Nucleus accumbens (tissue), 56 donors: ENCODE data around the gene NEUROD2.
"Not testable (repeated sequence)": the region's sequence is repeated elsewhere in the genome, so short reads cannot be mapped to it uniquely, and the experiment has no call there.

Source experiments
- DNase-seq, 56 donors: peaks; one replicate each; lab custom pipeline; 2025; lab: John Stamatoyannopoulos, UW

The NEUROD2 gene

GRCh38 chr17:39591958-39592954 lies 15.5 kb downstream of the NEUROD2 start:
- no peak for DNase-seq

DNA sequence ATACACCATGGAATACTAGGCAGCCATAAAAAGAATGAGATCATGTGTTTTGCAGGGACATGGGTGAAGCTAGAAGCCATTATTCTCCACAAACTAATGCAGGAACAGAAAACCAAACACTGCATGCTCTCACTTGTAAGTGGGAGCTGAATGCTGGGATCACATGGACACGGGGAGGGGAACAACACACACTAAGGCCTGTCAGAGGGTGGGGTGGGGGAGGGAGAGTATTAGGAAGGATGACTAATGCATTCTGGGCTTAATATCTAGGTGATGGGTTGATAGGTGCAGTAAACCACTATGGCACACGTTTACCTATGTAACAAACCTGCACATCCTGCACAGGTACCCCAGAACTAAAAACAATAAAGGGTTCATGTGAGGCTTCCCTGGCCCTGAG lies 17.5 kb downstream of the NEUROD2 start:
- not testable (repeated sequence) for DNase-seq

GRCh38 chr17:39582658-39583057 lies 25.1 kb downstream of the NEUROD2 start:
- no peak for DNase-seq

DNA sequence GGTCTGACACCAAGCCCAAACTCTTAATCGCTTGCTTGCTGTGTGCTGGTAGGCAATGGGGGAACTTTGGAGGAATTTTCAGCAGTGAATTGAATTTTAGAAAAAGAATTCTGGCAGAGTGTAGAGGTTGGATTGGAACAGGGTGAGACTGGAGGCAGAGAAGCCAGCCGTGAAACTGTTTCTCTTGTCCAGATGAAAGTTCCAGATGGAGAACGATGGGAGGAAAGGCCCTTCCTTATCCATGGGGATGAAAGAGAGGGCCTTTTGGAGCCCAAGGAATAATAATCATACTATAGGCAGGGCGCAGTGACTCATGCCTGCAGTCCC lies 26.0 kb downstream of the NEUROD2 start:
- no peak for DNase-seq

GRCh38 chr17:39581071-39581758 lies 26.5 kb downstream of the NEUROD2 start:
- DNase-seq = no peak

DNA sequence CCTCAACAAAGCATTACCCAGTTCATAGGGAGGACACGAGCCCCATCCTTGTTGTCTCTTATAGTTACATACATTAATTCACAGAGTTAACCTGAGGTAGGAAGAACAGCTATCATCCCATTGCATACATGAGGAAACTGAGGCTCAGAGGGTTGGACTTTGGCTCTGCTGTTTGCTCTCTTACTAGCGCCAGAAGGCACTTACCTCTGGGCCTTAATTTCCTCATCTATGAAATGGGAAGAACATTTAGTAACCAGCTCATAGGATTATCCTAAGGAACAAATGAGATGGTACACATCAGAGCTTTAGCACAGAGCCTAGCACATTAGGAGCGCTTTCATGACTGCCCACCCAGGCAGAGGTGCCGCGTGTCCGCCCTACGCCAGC lies 27.6 kb downstream of the NEUROD2 start:
- no peak for DNase-seq

- no peak for DNase-seq
These were observed 28.2 kb downstream of the NEUROD2 start for GRCh38 chr17:39579318-39580081.

DNA sequence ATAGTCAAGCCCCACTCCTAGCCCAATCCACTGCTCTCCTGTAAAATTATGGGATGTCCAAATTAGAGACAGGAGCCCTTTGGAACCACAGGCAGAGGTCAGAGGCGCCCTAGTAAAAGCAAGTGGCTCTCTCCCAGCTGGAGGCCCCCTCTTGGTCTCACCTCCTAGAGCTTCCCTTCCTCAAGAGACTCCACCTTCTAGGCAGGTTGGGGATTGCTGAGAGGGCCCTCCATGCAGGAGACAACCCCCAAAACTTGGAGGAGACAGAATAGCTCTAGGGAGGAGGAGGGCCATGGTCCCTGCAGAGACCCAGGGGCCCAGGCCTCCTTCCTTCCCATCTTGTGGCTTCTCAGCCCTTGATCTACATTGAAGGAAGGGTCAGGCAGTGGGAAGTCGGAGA lies 29.4 kb downstream of the NEUROD2 start:
- no peak for DNase-seq

GRCh38 chr17:39576187-39576586 lies 31.5 kb downstream of the NEUROD2 start:
- DNase-seq = peak in 15 of 56 donors; percentile 3 to 51 (median 19)

DNA sequence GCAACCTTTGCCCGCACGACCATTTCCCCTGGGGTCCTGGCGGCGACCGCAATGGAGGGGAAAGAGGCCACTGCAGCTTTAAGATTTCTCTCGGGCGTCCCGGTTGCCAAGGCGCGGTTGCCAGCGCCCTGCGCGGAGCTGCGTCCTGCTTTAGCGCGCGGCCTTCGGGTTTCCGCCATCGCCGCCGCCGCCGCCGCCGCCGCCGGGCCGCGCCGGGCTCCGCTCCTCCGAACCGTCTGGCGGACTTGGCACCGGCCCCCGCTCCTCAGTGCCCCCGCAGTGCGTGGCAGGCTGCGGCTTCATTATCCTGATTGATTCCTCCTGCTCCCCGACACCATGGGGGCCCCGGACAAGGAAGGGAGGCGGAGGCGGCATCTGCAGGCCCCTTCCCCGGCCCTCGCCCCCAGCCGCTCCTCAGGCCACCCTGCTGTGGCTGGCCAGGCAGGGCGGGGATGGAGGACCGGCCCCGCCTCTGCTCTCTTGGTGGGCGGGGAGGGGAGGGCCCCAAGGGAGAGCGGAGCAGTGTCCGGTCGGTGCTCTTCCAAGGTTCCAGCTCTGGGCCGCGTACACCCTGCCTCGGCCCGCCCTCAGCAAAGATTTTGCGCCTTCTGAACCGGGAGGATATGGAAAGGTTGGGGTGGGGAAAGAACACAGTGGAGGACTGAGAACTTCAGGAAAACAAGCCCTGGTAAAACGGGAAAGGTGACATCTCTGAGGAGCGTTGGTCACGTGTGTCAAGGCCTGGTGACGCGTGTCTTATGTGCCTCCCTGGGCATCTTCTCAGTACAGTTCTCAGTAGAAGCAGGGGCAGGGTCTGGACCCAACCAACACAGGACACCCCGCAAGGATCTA lies 34.0 kb downstream of the NEUROD2 start:
- peak in 37 of 56 donors; percentile 8 to 74 (median 48) for DNase-seq

DNA sequence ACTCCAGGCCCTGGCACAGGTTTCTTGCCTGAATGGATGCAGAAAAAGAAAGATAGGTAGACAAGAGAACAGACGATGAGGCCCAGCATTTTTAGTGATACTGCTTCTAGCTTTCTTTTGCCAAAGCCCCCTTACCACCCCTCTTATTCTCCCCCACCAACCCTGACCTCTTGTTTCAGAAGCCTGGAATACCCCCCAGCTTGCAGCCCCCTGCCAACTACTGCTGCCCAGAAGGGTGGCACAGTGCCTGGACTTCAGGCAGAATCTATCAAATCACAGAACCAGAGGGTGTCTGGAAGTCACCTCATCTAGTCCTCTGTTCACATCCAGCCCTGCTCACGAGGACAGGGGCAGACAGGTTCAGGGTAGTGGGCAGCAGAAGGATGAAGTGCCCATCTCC lies 35.6 kb downstream of the NEUROD2 start:
- peak in 1 of 56 donors; percentile 4 for DNase-seq

GRCh38 chr17:39569126-39569525 lies 38.6 kb downstream of the NEUROD2 start:
- no peak for DNase-seq

DNA sequence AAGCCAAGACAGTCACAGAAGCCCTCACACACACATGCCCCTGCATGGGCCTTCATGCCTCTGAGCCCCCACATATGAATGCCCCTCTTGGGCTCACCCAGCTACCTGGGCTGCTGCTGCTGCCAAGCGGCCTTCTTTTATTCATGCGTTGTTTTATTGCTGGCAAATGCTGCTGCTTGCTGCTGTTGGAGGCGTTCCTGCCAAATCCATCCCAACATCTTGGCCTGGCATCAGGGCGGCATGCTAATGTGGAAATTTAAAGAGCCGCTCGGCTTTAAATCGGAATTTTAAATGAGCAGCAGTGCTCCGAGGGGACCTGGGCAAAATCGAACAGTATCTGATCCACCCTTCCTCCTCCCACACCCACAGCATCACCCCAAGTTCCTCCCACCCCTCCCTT lies 39.0 kb downstream of the NEUROD2 start:
- peak in 7 of 56 donors; percentile 6 to 30 (median 19) for DNase-seq

- DNase-seq = no peak
These were observed 41.4 kb downstream of the NEUROD2 start for GRCh38 chr17:39566094-39566850.

- peak in 16 of 56 donors; percentile 6 to 36 (median 16) for DNase-seq
These were observed 43.4 kb downstream of the NEUROD2 start for GRCh38 chr17:39564211-39564848.

DNA sequence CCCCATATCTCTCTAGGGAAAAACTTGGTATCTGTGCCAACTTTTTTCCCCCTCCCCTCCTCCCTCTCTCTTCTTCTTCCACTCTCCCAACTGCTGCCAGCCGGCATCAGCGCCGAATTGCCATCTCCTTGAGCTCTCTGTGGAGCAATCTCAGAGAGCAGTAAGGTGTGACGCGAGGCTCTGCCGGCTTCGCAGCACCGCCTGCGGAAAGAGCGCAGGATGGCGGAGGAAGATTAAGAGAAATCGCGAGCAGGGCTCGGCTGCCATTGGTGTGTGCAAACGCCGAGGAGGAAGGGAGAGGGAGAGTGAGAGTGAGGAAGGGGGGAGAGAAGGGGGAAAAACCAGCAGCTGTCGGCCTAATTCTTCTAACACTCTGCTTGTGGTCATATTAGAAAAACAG lies 44.2 kb downstream of the NEUROD2 start:
- DNase-seq = peak in 34 of 56 donors; percentile 13 to 81 (median 37)

DNA sequence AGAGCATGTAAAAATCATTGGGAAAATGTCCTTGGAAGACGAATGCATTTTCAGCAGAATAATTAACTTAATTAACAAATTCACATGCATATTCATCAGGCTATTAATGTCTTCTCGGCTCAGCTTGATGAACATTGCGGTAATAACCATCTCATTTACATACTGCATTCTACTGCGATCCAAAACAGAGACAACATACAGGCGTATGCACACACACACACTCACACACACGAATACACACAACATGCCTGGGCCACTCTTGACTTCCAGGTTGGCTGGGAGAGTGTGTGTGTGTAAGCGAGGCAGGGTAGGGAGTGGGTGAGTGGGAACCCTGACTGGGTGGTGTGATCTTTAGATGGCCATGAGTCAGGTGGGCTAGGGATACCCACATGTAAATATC lies 44.7 kb downstream of the NEUROD2 start:
- peak in 1 of 56 donors; percentile 22 for DNase-seq

DNA sequence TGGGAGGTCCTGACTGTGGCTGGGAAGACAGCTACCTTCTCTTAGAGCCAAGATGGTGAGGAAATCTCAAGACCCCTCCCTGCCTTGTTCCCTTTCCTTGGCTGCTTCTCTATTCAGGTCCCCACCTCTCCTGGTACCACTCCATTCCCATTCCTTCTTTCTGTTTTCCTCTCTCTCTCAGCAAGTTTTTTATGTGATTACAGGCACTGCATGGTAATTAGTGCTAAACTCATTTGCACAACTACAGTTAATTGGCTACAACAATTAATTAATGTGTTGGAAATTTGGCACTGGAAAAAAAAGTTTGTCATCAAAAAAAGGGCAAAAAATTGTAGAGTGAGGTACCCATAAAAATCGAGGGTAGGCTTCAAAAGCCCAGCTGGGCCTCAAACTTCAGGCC lies 45.3 kb downstream of the NEUROD2 start:
- no peak for DNase-seq

- DNase-seq = no peak
These were observed 51.3 kb downstream of the NEUROD2 start for GRCh38 chr17:39556423-39556822.
